Brain microvascular endothelial cell (primary cell): ENCODE data around the gene PIK3CD.
A peak's percentile ranks its signal among the peaks of the same experiment; 100 is the strongest.

Experiments
- DNase-seq: peaks from one replicate; pipeline ENCODE4 v3.0.0-alpha.2; 2020
- H3K27ac ChIP-seq: fragments of 250-450 bp; sonication (Bioruptor Pico); 2 replicates; pipeline ENCODE4 v1.5.1; 2020; ENCODE audit warnings: mild to moderate bottlenecking, moderate library complexity
- H3K27me3 ChIP-seq: fragments of 250-450 bp; sonication (Bioruptor Pico); replicated peaks from 2 replicates; pipeline ENCODE4 v1.5.1; 2020; ENCODE audit warnings: mild to moderate bottlenecking
- H3K36me3 ChIP-seq: fragments of 250-450 bp; sonication (Bioruptor Pico); replicated peaks from 2 replicates; pipeline ENCODE4 v1.5.1; 2020; ENCODE audit warnings: mild to moderate bottlenecking
- H3K4me3 ChIP-seq: 2 replicates; pipeline ENCODE4 v1.5.1; 2011; ENCODE audit warnings: low read depth, mild to moderate bottlenecking, control low read depth, low read length, moderate library complexity
- in situ Hi-C: cut with HindIII; loops from 2 replicates; pipeline ENCODE4 v1.10.0; 2017; ENCODE audit warnings: low sequenced_read_pairs, low pct_ligation_motif_present
- TF ChIP-seq, protein P1 (sequence below): IDR thresholded peaks from 2 replicates; pipeline ENCODE4 v1.5.1; 2011; ENCODE audit warnings: low read depth, mild to moderate bottlenecking, moderate library complexity, low read length, control low read depth, inconsistent platforms; ENCODE audit errors: missing control alignments

Gene PIK3CD

DNA sequence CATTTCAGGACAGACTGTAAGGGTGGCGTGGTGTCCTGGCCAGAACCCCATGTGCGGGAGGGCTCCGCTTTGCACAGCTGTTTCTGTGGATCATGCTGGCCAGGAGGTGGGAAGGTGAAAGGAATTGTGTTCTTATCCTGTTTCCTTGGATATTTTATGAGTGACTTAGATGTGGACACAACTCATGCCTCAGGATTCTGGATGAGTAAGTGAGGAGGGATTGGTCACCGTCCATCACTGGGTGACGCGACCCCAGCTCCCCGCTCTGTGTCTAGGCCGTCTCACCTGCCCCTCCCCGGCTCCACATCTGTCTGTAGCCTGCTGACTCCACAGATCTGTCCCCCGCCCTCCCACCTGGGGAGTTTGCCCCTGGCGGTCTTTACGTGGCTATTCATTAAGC is 48.8 kb downstream of the PIK3CD start:
- in situ Hi-C loops, result no loop called here
- no peak overlapping the region for H3K4me3 ChIP-seq
- TF ChIP-seq, protein P1, sequence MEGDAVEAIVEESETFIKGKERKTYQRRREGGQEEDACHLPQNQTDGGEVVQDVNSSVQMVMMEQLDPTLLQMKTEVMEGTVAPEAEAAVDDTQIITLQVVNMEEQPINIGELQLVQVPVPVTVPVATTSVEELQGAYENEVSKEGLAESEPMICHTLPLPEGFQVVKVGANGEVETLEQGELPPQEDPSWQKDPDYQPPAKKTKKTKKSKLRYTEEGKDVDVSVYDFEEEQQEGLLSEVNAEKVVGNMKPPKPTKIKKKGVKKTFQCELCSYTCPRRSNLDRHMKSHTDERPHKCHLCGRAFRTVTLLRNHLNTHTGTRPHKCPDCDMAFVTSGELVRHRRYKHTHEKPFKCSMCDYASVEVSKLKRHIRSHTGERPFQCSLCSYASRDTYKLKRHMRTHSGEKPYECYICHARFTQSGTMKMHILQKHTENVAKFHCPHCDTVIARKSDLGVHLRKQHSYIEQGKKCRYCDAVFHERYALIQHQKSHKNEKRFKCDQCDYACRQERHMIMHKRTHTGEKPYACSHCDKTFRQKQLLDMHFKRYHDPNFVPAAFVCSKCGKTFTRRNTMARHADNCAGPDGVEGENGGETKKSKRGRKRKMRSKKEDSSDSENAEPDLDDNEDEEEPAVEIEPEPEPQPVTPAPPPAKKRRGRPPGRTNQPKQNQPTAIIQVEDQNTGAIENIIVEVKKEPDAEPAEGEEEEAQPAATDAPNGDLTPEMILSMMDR, result peak; percentile 12
- peak overlapping the region; percentile 48 for H3K27ac ChIP-seq
- no peaks in the 10 kb centered on the region for H3K36me3 ChIP-seq
- peak; percentile 83 for DNase-seq
- no peaks in the 10 kb centered on the region for H3K27me3 ChIP-seq

DNA sequence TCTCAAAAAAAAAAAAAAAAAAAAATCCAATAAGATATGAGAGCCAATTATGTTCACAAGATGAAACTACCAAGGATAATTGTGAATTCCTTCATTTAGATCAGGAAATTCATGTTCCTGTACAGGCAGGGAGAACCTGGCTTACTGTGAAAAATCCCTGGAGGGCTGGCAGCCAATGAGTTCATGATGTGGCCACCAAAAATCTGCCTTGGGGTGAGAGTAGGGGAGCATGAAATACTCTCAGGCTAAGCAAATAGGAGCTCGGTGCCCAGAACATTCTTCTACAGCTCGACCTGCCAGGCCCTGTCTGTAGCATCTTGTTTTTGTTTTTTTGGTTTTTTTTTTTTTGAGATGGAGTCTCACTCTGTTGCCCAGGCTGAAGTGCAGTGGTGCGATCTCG is 50.1 kb downstream of the PIK3CD start:
- in situ Hi-C loops, result no loop called here
- Histone ChIP-seq H3K27ac (no peak overlapping the region), H3K36me3 (no peaks in the 10 kb centered on the region), H3K4me3 (no peak overlapping the region), H3K27me3 (no peaks in the 10 kb centered on the region)
- DNase-seq, result no peak
- TF ChIP-seq, protein P1, result no peak

GRCh38 chr1:9703165-9703509 is 51.6 kb downstream of the PIK3CD start:
- TF ChIP-seq, protein P1, result no peak
- no peaks in the 10 kb centered on the region for H3K27me3 ChIP-seq
- H3K4me3 ChIP-seq, result no peak overlapping the region

GRCh38 chr1:9703681-9704080 is 52.1 kb downstream of the PIK3CD start:
- TF ChIP-seq, protein P1, result no peak
- in situ Hi-C loops, result no loop called here
- no peaks in the 10 kb centered on the region for H3K36me3 ChIP-seq
- H3K27ac ChIP-seq, result no peak overlapping the region
- H3K27me3 ChIP-seq, result no peaks in the 10 kb centered on the region
- H3K4me3 ChIP-seq, result no peak overlapping the region
- DNase-seq, result no peak

More at GRCh38 chr1:9703165-9703509, 51.6 kb downstream of the PIK3CD start:
- in situ Hi-C loops, result no loop called here
- Histone ChIP-seq H3K27ac (no peak overlapping the region), H3K36me3 (no peaks in the 10 kb centered on the region)
- DNase-seq, result no peak

DNA sequence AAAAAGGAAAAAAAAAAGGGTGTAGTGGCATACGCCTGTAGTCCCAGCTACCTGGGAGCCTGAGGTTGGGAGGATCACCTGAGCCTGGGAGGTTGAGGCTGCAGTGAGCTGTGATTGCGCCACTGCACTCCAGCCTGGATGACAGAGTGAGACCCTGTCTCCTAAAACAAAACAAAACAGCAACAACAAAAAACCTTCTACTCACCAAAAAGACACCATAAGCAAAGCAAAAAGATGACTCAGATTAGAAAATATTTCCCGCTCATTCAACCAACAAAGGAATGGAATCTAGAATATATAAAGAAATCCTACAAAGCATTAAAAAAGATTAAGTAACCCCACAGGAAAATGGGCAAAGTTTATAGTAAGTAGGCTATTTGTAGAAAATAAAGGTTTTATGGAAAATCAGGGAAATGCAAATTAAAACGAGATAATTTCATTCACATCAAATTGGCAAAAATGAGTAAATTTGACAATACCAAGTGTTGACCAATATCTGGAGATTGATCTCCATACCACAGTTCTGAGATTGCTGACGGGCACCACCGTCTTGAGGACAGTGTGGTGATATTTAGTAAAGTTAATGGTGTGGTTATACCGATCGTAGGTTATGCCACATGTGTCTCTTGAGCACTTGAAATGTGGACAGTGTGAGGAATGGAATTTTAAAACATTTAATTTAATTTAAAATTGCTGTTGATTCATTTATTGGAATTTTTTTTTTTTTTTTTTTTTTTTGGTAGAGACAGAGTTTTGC is 54.0 kb downstream of the PIK3CD start:
- no peaks in the 10 kb centered on the region for H3K27me3 ChIP-seq
- no peak overlapping the region for H3K27ac ChIP-seq
- H3K36me3 ChIP-seq, result peaks cover under 1% of the 10 kb centered on the region
- in situ Hi-C loops, result no loop called here
- TF ChIP-seq, protein P1, result no peak
- no peak overlapping the region for H3K4me3 ChIP-seq
- DNase-seq, result no peak

DNA sequence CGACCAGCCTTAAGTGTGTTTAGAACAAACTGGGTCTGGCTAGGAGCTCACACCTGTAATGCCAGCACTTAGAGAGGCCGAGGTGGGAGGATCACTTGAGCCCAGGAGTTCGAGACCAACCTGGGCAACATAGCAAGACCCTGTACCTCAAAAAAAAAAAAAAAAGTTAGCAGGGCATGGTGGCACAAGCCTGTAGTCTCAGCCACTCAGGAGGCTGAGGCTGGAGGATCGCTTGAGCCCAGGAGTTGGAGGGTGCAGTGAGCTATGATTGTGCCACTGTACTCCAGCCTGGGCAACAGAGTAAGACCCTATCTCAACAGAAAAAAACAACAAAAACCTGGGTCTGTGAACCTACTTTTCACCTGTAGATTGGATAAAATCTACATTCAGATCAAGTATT is 54.6 kb downstream of the PIK3CD start:
- Histone ChIP-seq H3K27me3 (no peaks in the 10 kb centered on the region), H3K36me3 (peaks cover 5% of the 10 kb centered on the region), H3K4me3 (no peak overlapping the region), H3K27ac (no peak overlapping the region)
- no peak for DNase-seq
- in situ Hi-C loops, result no loop called here
- TF ChIP-seq, protein P1, result no peak
